Activated CD8-positive, alpha-beta memory T cell treated with anti-CD3 and anti-CD28 coated beads for 1 hour (primary cell): ENCODE results near the gene NOTUM.

ENCODE experiments used
- DNase-seq, 2 donors: peaks; one replicate each; pipeline ENCODE4 v3.0.0-alpha.2; 2020; ENCODE audit warnings: low read depth in 1 of 2; ENCODE audit errors: extremely low read depth in 1 of 2

Gene NOTUM

DNA sequence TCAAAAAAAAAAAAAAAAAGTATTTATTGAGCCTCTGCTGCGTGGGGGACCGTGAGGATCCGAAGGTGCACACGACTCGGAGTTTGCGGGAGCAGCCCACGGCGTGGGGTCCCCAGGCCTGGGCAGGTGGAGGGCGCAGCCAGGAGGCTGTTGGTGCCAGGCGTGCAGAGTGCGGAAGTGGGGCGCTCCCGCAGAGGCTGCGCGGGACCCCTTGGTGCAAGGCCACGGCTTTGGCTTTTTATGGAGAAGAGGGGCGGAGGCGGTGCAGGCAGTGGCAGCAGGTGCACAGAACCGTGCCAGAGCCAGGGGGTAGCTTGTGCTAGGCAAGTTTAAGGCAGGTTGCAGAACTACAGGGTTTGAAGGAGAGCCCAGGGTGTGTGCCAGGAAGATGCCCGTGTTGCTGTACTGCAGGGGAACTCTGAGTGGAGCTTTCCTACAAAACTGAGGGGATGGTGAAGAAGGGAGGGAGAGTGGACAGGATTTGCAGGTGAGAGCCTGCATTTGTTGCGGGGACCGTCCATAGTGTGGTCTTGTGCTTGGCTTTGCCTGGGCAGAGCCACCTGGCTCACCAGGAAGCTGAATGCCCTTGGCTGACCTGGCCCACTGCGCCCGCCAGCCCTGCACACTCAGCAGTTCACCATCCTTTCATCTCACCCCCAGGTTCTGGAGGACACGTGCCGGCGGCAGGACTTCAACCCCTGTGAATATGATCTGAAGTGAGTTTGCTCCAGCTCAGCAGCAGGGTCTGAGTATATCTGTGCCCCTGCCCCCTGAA, 17.7 kb upstream of the NOTUM start:
- DNase-seq: no peak

DNA sequence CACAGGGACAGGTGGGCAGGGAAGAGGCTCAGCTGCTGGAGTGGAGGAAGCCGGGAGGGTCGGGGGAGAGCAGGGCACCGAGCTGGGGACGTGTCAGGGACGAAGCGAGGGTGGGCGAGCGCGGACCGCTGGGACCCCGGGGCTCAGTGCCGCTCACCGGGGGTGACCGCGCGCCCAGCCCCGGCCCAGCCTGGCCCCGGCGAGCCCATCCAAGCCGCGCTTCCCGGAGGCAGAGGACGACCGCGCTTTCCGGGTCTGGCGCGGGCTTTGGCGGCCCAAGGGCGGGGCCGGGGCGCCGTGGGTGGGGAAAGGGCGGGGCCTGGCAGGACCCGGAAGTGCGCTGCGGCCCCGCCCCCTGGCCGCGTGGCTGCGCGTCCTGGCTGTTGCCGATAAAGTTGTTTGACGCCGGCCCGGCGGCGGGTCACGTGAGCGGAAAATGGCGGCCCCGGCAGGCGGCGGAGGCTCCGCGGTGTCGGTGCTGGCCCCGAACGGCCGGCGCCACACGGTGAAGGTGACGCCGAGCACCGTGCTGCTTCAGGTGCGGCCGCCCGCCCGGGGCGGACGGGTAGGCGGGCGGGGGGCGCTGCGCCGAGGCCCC, 16.3 kb upstream of the NOTUM start, which contains the start of gene ASPSCR1:
Gene ASPSCR1 (plus strand): TSS at position 419 of the 598 bp plus-strand sequence. CDS start 18 bp downstream, at position 437.
- peak; percentile 64 to 93 for DNase-seq

DNA sequence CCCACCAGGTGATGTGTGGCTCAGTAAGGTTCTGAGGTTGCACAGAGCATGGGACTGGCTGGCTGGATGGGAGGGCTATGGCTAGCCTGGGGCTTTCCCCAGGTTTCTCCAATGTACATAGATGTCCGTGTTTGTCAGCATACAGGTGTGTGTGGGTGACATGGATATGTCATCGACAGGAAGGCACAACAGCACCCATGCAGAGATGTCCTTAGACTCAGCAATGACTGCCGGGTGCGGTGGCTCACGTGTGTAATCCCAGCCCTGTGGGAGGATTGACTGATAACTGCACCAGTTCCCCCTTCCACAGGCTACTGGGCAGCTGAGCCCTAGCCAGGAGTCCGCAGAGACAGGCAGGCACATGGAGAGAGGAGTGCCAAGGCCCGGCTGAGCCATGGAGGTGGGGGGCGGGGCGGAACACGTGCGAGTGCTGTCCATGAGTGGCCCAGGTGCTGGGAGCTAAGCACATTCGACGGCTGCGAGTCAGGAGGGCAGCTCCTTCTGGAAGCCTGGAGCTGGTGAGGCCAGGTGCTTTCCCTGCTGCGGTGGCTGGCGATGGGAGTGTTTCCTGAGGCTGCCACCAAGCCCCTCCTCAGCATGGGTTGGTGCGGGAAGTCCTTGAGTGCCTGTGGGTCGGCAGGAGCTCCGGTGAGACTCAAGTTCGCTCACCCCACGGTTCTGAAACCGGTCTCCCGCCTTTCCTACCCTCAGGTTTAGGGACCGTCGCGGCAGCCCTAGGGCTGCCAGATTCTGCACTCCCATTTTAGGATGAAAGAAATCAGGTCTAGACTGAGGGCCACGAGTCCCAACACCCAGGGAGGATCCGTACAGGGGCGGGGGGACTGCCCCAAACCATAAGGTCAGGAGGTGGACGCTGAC, 15.6 kb upstream of the NOTUM start:
- no peak for DNase-seq

DNA sequence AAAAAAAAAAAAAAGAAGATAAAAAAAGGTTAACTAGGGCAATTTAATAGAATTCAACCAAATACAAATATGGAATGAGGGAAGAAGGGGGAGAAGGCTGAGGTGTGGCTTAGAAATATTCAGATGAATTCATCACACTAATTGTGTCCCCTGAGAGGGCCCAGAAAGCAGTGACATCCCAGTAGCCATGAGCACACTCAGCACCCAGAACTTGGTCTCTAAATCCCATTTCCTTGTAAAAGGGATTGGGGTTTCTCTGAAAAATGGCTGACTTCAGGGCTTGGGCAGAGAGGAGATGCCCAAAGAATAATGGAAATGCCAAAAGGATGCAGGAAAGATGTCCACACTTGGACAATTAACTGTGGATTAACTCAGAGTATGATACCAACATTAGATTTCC, 12.4 kb upstream of the NOTUM start:
- DNase-seq: no peak

DNA sequence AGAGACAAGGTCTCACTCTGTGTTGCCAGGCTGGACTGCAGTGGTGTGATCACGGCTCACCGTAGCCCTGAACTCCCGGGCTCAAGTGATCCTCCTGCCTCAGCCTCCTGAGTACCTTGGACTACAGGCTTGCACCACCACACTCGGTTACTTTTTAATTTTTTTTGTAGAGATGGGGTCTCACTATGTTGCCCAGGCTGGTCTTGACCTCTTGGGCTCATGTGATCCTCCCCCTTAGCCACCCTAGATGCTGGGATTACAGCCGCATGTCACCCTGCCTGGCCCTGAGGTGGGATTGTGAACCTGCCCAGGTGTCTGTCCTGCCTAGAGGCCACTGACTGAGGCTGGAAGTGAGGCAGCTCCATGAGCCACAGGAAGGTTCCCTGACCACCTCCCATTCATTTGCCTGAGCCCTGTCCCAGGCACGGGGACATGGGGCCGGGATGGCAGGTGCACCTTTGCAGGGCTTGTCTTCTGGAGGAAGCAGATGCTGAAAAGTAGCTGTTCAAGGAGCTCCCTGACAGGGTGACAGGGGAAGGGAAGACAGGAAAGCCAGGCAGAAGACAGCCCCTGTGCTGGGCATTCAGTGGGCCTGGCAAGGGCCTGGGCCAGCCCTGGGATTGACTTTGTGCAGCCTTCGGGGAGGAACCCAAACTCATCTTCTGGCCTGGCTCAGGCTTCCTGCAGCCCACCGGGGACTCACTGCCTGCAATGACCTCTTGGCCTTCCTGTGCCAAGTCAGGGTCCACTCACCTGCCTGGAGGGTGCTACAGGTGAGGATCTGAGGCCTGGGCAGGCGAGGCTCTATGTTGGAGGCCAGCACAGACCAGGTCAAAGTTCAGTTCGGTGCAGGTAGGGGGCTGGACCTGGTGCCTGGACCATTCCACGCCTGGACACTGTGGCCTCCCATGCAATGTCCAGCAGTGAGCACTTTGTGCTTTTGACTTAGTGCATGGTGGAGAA, 8.1 kb upstream of the NOTUM start:
- no peak for DNase-seq

DNA sequence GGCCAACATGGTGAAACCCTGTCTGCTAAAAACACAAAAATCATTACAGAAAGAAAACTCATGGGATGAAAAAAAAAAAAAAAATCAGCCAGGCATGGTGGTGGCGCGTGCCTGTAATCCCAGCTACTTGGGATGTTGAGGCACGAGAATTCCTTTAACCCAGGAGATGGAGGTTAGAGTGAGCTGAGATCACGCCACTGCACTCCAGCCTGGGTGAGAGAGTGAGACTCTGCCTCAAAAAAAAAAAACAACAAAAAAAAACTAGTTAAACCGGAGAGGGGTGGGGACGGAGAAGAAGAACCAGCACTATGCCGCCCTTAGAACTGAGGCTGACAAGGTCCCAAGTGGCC, 7.4 kb upstream of the NOTUM start:
- DNase-seq: no peak

DNA sequence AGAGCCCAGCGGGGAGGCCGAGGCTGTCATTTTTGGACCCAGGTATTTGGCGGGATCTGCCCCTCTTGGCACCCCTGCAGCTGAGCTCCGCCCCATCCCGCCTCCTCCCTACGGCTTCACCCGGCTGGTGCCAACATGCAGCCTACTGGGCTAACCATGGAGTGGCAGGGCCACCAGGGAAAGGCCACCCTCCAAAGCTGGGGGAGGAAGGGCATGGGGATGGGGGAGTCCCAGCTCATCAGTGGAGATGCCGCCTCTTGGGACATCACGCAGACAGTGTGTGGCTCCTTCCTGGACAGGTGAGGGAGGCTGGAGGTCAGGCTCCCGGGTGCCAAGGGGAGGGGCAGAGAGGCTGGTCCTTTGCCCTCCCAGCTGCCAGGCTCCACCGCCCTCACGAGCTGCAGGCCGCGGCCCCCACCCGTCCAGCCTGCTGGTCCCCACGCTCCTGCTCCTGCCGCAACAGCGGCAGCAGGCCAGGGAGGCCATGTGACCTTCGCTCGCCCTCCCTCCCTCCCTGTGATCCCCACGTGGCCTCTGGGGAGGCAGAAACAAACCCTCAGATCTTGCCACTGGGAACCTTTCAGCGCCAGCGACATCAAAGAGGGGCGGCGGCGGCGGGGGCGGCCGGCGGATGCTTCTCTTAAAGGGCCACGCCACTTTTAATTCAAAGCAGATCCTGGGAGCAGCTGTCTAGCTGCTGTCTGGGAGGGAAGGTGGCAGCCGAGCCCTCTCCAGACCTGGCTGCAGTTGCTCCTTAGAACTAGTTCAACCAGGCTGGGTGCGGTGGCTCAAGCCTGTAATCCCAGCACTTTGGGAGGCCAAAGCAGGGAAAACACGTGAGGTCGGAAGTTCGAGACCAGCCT, 6.8 kb upstream of the NOTUM start:
- peak; percentile 69 to 73 for DNase-seq

DNA sequence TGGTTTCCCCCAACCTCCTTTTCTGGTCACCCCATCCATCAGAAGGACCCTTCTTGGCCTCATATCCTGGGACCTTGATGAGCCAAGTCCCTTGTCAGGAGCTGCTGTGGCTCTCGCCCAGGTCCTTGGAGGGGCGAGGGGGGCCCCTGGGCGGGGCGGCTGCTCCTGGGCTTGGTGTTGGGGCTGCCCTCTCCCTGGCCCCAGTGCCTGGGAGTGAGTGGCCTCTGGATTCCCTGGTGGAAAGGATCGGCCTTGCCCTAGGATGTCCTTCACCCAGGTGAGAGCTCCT, 6.2 kb upstream of the NOTUM start:
- DNase-seq: no peak

DNA sequence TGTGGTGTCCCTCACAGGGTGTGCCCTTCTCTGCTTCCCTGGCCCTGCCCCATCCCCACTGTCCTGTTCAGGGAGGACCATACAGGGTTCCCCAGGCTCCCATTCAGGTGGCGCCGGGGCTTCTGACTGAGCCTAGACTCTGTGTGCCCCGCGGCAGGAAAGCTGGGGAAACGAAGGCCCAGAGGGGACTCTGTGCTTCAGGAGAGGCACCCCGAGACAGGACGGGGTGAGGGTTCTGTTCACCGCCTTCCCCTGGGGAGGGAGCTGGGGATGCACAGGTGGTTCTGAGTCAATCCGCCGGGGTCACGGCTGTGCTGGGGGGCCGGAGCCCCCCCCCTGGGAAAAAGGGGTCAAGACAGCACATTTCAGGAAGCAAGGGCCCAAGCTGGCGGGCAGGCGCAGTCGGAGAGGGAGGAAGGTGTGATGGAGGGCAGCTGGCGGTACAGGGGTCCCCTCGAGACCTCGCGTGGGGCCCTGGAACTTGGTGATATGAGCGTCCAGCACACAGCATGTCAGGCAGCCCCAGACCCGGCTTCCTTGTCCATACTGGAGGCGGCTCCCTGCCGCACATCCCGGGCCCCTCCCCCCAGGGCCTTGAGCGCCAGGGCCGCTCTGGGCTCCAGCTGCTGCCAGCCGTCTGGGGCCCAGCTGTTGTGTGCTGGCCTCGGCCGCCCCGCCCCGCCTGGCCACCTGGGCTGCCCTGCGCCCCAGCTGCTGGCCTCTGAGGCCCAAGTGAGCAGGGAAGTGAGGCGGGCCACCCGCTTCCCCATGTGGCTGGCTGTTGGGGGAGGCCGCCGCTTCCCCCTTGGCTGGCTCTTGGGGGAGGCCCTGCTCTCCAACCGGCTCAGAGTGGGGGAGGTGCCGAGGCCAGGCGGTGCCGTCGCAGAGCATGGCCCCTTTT, 5.6 kb upstream of the NOTUM start:
- no peak for DNase-seq

DNA sequence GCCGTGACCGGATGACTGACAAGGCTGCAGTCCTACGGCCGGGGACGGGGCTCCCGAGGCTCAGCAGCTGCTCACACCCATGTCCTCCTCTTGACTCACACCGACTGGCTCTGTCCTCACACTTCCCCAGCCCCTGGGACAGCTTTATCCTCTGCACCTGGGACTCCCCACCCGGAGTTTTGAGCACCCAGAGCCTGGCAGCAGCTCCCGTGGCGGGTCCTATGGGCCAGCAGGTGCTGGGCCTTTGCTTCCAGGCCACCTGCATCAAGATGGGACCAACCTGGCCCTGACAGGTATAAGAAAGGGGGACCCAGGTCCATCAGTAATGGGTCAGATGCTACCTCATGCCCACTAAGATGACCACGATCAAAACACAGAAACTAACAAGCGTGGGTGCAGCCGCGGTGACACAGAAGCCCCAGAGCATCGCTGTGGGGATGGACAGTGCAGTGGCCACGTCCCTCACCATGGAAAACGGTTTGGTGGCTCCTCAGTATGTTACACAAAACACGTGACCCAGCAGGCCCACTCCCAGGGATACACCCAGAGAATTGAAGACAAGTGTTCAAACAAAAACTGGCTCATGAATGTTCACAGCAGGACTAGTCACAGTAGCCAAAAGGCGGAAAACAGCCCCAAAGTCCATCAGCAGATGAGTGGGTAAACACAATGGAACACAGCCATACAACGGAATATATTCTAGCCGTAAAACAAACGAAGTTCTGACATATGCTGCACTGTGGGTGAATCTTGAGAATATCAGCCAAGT, 3.3 kb upstream of the NOTUM start:
- no peak for DNase-seq

DNA sequence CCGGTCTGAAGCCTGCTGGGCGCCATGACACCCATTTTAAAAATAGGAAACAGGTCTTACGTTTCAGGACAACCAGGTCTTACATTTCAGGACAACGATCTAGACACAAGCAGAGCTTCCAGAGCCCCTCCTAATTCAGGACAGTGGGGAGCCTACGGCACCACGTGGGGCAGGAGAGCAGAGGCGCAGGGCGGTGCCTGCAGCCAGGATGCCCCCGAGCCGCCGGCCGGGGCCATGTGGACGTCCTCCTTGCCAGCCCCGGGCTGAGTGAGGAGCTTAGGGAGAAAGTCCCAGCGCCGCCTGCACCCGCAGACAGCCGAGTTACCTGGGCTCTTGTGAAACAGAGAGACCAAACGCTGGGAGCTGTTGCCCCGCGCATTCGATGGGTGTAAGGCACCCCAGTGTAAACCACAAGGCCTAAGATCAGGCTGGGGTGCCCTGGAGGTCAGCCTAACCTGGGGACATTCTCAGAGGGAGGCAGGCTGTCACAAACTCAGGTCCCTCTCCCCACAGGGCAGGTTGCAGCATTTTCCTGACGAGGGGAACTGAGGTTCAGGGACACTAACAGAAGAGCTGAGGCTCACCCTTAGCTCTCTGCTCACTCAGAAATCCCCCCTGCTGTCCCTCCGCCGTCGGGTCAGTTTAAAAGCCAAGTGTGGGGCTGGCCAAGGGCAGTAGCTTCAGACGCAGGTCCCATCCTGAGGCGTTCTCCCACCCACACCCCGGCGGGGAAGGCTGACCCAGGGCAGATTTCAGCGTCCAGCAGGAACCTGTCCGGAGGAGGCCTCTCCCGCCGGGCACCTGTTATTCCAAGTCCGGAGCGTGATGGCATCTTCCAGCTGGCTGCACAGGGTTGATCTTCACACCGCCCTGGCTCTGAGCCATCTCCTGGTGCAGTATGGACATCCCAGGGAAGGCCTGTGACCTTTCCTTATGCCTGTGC, 1.8 kb upstream of the NOTUM start:
- DNase-seq: no peak

DNA sequence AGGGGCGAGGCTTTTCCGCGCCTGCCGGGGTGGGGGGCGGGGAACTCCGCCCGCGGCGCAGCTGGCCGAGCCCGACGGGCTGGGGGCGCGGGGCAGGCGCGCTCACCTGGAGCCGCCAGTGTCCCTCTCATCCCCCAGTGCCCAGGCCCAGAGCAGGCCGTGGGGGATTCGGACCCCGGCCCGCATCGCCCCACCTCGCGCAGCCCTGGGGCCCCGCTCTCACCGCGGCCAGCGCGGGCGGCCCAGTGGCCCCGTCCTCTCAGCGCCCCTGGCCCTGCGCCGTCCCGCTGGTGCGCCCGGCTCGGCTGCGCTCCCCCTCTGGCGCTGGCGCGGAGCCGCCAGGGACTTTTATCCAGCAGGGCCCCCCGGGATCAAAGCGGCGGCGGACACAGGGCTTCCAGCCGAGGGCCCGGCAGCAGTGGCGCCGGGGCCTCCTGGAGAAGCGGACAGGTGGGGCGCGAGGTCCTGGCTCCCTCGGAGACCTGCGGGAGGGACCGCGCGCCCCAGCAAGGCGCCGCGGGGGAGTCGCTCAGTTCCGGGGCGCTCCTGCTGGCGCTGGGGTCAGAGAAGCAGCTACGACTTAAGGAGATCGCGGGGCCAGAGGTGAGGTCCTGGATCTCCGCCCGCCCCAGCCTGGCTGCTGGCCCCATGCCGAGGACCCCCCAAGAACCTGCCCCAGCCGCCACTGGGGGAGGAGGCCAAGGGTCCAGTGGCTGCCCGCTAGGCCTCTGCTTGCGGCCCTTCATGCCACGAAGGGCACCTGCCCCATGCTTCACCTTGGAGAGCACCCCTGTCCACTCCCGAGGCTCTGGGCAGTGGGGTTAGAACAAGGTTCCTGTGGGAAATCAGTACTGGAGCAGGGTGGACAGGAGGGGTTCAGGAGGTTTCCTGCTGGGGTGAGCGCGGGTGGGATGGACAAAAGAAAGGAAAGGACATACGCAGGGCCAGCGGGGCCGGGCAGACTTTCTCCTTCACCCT, 823 bp upstream of the NOTUM start:
- no peak for DNase-seq

DNA sequence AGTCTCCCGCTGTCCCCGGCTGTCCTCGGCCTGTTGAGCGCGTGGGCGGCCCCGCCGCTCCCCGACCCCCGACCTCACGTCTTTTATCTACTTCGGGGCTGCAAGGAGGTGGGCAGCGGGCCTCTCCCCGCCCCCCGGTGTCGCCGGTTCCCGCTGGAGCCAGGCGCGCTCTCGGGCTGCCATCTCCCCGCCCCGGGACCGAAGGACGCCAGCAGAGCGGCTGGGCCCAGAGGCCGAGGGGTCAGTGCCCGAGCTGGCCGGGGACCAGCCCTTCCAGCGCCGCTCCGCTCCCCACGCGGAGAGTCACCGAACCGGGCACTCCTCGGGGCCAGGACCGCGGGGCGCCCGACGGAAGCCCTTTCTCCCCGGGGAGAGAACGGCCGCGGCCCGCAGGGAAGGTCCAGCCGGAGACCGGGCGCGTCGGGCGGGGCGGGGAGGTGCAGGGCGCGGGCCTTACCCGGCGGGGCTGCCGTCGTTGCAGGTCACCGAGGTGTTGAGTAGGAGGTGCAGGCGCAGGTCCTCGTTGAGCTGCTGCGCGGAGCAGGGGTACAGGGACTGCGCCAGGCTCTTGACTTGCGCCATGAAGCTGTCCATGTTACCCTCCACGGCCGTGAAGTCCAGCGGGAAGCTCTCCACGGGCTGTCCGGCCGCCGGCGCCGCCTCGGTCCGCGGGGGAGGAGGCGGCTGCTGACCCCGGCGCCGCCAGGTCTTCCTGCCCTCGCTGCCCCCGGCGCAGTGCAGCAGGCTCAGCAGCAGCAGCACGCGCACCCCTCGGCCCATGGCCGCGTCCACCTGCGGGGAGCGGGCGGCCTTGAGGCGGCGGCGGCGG, 643 bp downstream of the NOTUM start:
- DNase-seq: no peak

DNA sequence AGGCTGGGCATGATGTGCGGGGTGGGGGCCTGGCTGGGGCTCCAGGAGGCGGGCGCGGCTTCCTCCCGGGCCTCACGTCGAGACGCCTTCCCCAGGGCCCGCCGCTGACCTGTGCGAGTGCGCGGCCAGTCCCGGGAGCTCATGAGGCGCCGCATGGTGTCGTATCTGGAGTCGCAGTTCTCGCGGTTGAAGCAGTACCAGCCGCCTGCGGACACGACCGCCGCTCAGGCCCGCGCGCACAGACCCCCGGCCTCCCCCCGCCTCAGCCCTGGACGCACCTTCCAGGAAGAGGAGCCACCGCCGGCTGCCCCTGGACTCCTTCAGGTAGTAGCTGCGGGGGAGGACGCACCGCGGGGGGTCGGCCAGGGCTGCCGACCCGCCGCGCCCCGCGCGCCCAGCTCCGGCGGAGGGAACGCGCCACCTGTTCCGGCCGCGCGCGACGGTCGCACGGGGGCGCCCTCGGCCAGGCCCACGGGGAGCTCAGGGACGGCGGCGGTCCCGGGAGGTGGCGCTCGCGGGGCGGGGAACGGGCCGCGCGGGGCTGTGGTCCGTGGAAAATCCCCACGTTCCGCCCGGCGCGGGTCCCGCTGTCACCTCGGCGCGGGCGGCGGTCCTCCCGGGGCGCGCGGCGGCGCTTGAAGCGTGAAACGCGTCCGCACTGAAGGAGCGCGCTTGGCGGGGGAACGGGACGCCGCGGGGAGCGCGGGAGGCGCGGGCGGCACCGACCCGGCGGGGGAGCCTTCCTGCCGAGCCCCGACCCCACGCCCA, 1.4 kb downstream of the NOTUM start:
- peak; percentile 55 to 82 for DNase-seq
